HG03520 (cell line): Measurements from ENCODE around the gene KLHL26.
"Not testable (repeated sequence)": the region's sequence is repeated elsewhere in the genome, so short reads cannot be mapped to it uniquely, and the experiment has no call there.

Source experiments
- ATAC-seq: cut with Tn5 transposase; IDR thresholded peaks from one replicate; pipeline ENCODE4 v1.9.1; 2021; ENCODE audit warnings: mild to moderate bottlenecking, moderate library complexity; ENCODE audit not compliant: unreplicated experiment

The KLHL26 gene

GRCh38 chr19:18662972-18663732 lies 26.3 kb downstream of the KLHL26 start:
- ATAC-seq, result no peak

DNA sequence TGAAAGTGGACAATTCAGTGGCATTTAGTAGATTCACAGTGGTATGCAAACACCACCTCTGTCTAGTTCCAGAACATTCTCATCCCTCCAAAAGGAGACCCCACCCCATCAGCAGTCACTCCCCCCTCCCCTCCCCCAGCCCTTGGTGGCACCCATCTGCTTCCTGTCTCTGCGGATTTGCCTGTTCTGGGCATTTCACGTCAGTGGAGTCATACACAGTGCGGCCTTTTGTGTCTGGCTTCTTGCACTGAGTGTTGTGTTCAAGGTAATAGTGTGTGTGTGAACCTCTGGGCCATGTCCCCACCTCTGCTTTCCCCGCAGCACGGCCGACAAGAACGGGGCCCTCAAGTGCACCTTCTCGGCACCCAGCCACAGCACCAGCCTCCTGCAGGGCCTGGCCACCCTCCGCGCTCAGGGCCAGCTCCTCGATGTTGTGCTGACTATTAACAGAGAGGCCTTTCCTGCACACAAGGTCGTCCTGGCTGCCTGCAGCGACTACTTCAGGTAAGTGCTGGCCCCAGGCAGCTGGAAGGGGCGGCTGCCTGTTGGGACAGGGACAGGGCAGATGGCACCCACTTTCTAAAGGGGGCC lies 27.2 kb downstream of the KLHL26 start:
- no peak for ATAC-seq

- ATAC-seq, result no peak
Observed at GRCh38 chr19:18665771-18666202, 29.0 kb downstream of the KLHL26 start.

DNA sequence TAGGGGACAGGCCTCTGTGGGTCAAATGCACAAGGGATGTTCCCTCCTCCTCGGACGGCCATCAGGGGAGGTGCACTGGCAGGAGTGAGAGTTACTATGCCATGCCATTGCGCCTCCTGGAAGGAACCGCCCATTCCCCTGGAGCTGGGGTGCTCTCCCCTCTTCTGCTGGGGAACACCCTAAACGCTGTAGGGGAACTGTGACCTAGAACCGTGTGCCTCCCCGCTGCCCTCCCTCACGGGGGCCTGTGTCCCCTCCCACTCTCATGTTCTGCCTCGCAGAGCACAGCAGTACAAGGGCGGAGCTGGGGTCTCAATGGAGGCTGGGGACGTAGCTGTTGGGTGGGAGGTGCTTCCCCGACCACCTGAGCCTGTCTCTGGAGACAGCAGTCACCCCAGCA lies 29.5 kb downstream of the KLHL26 start:
- ATAC-seq, result no peak

DNA sequence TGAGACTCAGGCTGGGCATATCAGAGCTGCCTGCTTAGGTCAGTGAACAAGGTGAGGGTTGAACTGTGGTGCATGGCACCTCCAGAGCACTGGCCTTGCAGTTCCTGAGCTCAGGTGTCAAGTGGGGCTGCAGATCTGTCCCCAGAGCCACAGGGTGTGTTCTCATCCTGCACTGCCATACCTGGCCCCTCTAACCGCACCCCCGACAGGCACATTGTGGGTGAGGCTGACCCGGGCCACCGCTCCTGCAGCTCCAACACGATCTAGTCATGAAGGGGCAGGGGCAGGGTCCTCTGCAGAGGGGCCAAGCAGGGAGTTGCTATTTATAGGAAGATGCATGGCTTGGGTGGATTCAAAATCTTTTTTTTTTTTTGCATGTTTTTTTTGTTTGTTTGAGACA lies 30.0 kb downstream of the KLHL26 start:
- ATAC-seq, result no peak

DNA sequence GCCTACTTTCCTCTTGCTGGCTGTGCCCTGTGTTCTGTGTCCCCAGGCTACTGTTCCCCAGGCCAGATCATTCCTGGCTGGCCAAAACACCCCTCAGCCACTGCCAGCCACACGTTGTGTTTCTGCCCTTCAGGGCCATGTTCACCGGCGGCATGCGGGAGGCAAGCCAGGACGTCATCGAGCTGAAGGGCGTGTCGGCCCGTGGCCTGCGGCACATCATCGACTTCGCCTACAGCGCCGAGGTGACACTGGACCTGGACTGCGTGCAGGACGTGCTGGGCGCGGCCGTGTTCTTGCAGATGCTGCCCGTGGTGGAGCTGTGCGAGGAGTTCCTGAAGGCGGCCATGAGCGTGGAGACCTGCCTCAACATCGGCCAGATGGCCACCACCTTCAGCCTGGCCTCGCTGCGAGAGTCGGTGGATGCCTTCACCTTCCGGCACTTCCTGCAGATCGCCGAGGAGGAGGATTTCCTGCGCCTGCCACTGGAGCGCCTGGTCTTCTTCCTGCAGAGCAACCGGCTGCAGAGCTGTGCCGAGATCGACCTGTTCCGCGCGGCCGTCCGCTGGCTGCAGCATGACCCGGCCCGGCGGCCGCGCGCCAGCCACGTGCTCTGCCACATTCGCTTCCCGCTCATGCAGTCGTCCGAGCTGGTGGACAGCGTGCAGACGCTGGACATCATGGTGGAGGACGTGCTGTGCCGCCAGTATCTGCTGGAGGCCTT lies 30.9 kb downstream of the KLHL26 start:
- ATAC-seq, result no peak

- no peak for ATAC-seq
Observed at GRCh38 chr19:18668252-18668631, 31.4 kb downstream of the KLHL26 start.

GRCh38 chr19:18668744-18669523 lies 32.1 kb downstream of the KLHL26 start:
- ATAC-seq, result no peak

DNA sequence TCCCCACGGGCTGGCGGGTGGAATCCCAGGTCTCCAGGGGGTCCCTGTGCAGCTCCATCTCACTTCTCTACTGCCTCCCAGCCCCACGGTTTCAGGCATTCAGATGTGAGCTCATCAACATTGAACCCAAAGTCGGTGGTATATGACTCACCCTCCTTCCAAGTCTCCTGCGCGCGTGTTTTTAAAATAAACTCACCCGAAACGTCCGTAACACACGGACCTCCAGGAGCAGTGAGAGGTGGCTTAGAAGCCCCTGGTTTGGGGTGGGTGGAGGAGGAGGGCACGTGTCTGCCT lies 32.6 kb downstream of the KLHL26 start:
- ATAC-seq, result no peak

- no peak for ATAC-seq
Observed at GRCh38 chr19:18669883-18670282, 33.1 kb downstream of the KLHL26 start.

DNA sequence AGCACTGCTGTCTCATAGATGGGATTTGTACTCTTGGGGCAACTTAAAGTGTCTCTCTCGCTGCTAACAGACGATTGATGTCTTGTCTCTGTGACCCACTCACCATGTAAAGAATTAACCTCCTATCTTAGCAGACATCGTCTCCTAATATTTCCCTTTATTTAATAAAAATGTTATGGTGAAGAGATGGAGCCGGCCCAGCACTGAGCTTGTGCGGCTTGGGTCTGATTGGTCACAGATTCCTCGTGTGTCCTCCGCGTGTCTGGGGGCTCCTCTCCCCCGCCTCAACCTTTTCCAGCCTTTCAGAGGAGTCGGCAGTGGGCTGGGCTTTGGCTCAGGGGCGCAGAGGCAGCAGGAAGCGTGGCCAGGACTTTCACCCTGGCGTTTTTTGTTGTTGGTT lies 33.5 kb downstream of the KLHL26 start:
- no peak for ATAC-seq

DNA sequence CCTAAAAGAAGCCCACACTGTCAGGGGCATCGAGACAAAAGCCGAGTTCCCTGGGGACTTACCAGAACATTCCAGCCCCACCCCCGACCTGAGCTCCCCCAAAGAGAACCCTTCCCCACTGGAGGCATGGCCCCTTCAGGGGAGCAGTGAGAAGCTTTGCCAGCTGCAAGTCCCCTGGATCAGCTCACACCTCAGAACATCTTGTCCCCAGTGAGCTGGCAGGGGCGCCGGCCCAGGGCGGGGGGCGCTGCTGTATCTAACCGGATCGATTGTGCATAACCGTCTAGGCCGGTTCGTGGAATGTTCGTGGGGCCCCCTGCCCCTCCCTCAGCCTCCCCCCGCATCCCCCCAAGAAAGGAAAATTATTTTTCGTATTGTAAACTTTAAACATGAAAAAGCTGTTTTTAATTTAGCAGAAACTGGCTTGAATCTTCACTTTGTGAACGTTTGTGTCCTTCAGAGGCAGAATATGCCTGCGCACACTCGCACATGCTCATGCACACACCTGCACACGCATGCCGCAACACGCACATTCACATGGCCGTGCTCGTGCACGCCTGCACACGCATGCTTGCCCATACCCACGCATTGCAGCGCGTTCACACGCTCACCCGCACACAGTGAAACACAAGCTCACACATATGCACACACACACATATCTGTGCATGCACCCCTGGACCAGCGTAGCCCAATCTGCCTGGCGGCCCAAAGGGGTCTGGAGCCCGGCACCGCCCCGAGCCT lies 34.6 kb downstream of the KLHL26 start:
- no peak for ATAC-seq

DNA sequence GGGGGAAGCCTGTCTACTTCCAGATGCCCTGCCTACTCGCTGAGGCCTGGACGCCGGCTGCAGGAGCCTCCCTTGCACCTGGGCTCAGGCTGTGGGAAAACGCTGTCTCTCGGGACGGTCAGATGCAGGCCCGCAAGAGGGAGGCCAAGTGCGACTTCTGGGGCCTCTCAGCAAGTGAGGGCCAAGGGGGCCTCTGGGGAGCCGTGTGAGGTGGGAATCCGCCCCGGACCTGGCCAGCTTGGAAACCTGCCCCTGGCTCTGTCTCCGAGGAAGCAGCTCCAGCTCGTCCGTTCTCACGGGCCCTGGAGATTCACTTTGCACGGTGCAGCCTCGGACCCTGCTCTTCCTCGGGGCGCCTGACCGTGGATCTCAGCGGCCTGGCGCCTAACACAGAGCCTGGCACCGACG lies 35.2 kb downstream of the KLHL26 start:
- no peak for ATAC-seq

GRCh38 chr19:18672606-18673337 lies 35.9 kb downstream of the KLHL26 start:
- no peak for ATAC-seq

GRCh38 chr19:18674616-18675015 lies 37.8 kb downstream of the KLHL26 start:
- no peak for ATAC-seq

GRCh38 chr19:18675779-18676178 lies 39.0 kb downstream of the KLHL26 start:
- ATAC-seq, result no peak

GRCh38 chr19:18676692-18677091 lies 39.9 kb downstream of the KLHL26 start:
- ATAC-seq, result no peak

DNA sequence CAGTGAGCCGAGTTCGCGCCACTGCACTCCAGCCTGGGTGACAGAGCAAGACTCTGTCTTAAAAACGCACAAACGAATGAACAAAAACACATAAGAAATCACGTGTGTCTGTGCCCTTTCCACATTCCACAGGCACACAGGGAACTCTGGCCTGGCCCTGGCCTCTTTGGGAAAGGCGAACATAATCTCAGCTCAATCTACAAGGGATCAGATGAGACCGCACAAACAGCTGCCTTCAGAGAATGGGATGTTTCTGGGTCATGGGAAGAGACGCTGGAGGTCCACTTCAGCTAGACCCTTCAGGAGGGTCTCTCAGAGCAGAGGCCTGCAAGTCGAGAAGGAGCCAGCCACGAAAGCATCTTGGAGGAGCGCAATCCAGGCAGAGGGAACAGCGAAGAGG lies 40.3 kb downstream of the KLHL26 start:
- no peak for ATAC-seq

- not testable (repeated sequence) for ATAC-seq
Observed at GRCh38 chr19:18680148-18680547, 43.3 kb downstream of the KLHL26 start.

DNA sequence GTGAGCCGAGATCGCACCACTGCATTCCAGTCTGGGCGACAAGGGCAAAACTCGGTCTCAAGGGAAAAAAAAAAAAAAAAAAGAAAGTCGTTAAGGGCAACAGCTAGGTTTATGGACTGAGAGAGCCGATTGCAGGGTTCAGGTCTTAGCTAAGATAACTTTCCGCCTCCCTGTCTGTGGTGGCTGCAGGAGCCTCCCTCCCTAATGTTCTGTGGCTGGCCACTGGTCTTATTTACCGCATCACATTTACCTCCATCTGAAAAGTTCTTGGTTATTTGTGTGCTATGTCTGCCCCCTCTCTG lies 45.9 kb downstream of the KLHL26 start:
- ATAC-seq, result no peak
